ENCODE data around the gene VPREB1.
"Not testable (repeated sequence)": the region's sequence is repeated elsewhere in the genome, so short reads cannot be mapped to it uniquely, and the experiment has no call there.

The VPREB1 gene

GRCh38 chr22:22248878-22249277 lies 4.3 kb downstream of the VPREB1 start:
- no peak for DNase-seq

GRCh38 chr22:22250651-22251050 lies 6.1 kb downstream of the VPREB1 start:
- DNase-seq: not testable (repeated sequence)

GRCh38 chr22:22256133-22256532 lies 11.5 kb downstream of the VPREB1 start:
- not testable (repeated sequence) for DNase-seq

GRCh38 chr22:22258597-22259415 lies 14.2 kb downstream of the VPREB1 start:
- DNase-seq: not testable (repeated sequence)

- not testable (repeated sequence) for DNase-seq
Observed at GRCh38 chr22:22260169-22260568, 15.6 kb downstream of the VPREB1 start.

- DNase-seq: not testable (repeated sequence)
Observed at GRCh38 chr22:22260586-22260985, 16.0 kb downstream of the VPREB1 start.

GRCh38 chr22:22262332-22263074 lies 17.9 kb downstream of the VPREB1 start:
- not testable (repeated sequence) for DNase-seq

GRCh38 chr22:22263823-22264222 lies 19.2 kb downstream of the VPREB1 start:
- DNase-seq: not testable (repeated sequence)

GRCh38 chr22:22270036-22270676 lies 25.6 kb downstream of the VPREB1 start:
- DNase-seq: not testable (repeated sequence)

GRCh38 chr22:22277423-22277822 lies 32.8 kb downstream of the VPREB1 start:
- not testable (repeated sequence) for DNase-seq

- DNase-seq: not testable (repeated sequence)
Observed at GRCh38 chr22:22284962-22285756, 40.6 kb downstream of the VPREB1 start.

GRCh38 chr22:22286390-22287105 lies 42.0 kb downstream of the VPREB1 start:
- DNase-seq: not testable (repeated sequence)

GRCh38 chr22:22287106-22287626 lies 42.6 kb downstream of the VPREB1 start:
- not testable (repeated sequence) for DNase-seq

- DNase-seq: not testable (repeated sequence)
Observed at GRCh38 chr22:22289666-22290065, 45.1 kb downstream of the VPREB1 start.

- not testable (repeated sequence) for DNase-seq
Observed at GRCh38 chr22:22291129-22291806, 46.7 kb downstream of the VPREB1 start.

- not testable (repeated sequence) for DNase-seq
Observed at GRCh38 chr22:22292656-22293055, 48.1 kb downstream of the VPREB1 start.

- DNase-seq: not testable (repeated sequence)
Observed at GRCh38 chr22:22293436-22293835, 48.9 kb downstream of the VPREB1 start.

- DNase-seq: not testable (repeated sequence)
Observed at GRCh38 chr22:22294641-22295040, 50.1 kb downstream of the VPREB1 start.

Data from retina (tissue), 1 donor.